HG03442 (cell line): ENCODE measurements around the gene ZBTB3.
"Not testable (repeated sequence)": the region's sequence is repeated elsewhere in the genome, so short reads cannot be mapped to it uniquely, and the experiment has no call there.

Experiments
- ATAC-seq: cut with Tn5 transposase; IDR thresholded peaks from one replicate; pipeline ENCODE4 v1.9.1; 2021; ENCODE audit warnings: mild to moderate bottlenecking, moderate library complexity; ENCODE audit not compliant: unreplicated experiment

Gene ZBTB3

GRCh38 chr11:62716816-62717215, 37.1 kb downstream of the ZBTB3 start:
- ATAC-seq, result no peak

GRCh38 chr11:62716206-62716605, 37.8 kb downstream of the ZBTB3 start:
- ATAC-seq, result no peak

- no peak for ATAC-seq
Measured at GRCh38 chr11:62715150-62716130, 38.5 kb downstream of the ZBTB3 start.

- ATAC-seq, result no peak
Measured at GRCh38 chr11:62713343-62713742, 40.6 kb downstream of the ZBTB3 start.

- no peak for ATAC-seq
Measured at GRCh38 chr11:62712861-62713260, 41.1 kb downstream of the ZBTB3 start.

GRCh38 chr11:62712276-62712812, 41.6 kb downstream of the ZBTB3 start:
- ATAC-seq, result no peak

- no peak for ATAC-seq
Measured at GRCh38 chr11:62710001-62710345, 44.0 kb downstream of the ZBTB3 start.

- peak; percentile 61 for ATAC-seq
Measured at GRCh38 chr11:62709247-62710000, 44.5 kb downstream of the ZBTB3 start.

GRCh38 chr11:62708793-62709192, 45.2 kb downstream of the ZBTB3 start:
- ATAC-seq, result no peak

GRCh38 chr11:62708392-62708791, 45.6 kb downstream of the ZBTB3 start:
- ATAC-seq, result no peak

GRCh38 chr11:62707277-62707861, 46.6 kb downstream of the ZBTB3 start, which contains the start of the genes BSCL2 and GNG3:
BSCL2 (minus strand) TSS chr11:62707424; CDS start chr11:62707195, 229 bp downstream.
GNG3 (plus strand) TSS chr11:62707676; CDS start chr11:62708296, 620 bp downstream.
- ATAC-seq, result no peak

- ATAC-seq, result no peak
Measured at GRCh38 chr11:62706850-62707247, 47.1 kb downstream of the ZBTB3 start.

GRCh38 chr11:62705880-62706849, 47.8 kb downstream of the ZBTB3 start:
- ATAC-seq, result peak; percentile 65

GRCh38 chr11:62705413-62705812, 48.5 kb downstream of the ZBTB3 start:
- ATAC-seq, result no peak

GRCh38 chr11:62703921-62704320, 50.0 kb downstream of the ZBTB3 start:
- not testable (repeated sequence) for ATAC-seq

GRCh38 chr11:62702246-62702645, 51.7 kb downstream of the ZBTB3 start:
- ATAC-seq, result no peak
